HuH-7 (cell line): ENCODE measurements around the gene ADAMTS12.

Experiments
- DNase-seq: peaks from one replicate; pipeline ENCODE4 v3.0.0; 2011; ENCODE audit warnings: low spot score

The ADAMTS12 gene

GRCh38 chr5:33649549-33650482, 242.0 kb downstream of the ADAMTS12 start:
- no peak for DNase-seq

GRCh38 chr5:33641744-33642505, 249.9 kb downstream of the ADAMTS12 start:
- DNase-seq = no peak

DNA sequence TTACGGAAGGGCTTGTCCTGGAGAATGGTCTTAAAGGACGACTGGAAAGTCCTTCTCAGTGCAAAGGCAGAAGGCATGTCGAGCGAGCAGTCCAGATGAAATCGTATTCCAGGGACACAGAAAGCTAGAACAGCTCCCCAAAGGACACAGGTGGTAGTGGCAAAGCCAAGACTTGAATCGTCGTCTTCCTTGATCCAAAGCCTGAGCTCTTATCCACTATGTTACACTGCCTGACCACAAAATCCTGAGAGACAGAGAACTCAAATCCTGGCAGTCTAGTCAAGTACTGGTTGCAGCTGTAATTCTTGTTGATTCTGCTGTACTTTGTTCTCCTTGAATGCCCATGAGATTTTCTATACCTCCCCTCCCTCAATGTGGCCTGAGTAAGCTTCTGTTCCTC, 252.3 kb downstream of the ADAMTS12 start:
- no peak for DNase-seq

GRCh38 chr5:33637011-33637410, 254.8 kb downstream of the ADAMTS12 start:
- no peak for DNase-seq

GRCh38 chr5:33635582-33635981, 256.2 kb downstream of the ADAMTS12 start:
- no peak for DNase-seq

GRCh38 chr5:33633699-33634098, 258.1 kb downstream of the ADAMTS12 start:
- DNase-seq = no peak

GRCh38 chr5:33631786-33632185, 260.0 kb downstream of the ADAMTS12 start:
- no peak for DNase-seq

DNA sequence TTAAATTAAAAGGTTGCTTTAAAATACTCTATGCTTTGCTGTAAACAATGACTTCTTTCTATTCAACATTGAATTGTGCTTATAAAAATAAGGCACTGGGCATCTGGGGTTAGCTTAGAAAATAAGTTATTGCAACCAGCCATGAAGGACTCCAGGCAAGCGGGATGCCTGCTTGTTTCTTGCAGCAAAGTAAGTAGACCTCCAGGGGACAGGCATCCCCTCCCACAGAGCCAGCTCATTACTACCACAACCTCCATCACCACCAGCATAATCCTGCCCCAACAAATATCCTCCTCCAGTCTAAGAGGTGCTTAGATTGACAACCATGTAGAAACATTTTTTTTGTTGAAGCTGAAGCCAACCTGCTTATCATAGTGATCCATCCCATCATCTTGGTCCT, 260.7 kb downstream of the ADAMTS12 start:
- no peak for DNase-seq

DNA sequence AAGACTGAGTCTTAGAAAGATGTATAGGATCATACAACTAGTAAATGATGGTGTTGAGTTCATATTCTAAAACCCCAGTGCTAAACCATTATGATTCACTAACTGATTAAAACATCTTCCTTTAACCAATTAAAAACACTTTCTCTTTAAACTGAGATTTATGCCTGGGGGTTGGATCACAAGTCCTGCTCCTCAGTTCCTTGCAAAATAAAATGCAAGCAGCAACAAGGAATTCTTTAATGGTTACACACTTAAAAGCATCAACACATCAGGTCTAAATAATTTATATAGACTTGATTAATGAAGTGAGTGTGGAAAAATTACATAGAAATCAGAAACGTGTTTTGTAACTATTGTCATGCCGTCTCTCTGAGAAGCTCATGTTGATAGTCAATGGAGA, 261.8 kb downstream of the ADAMTS12 start:
- DNase-seq = no peak

DNA sequence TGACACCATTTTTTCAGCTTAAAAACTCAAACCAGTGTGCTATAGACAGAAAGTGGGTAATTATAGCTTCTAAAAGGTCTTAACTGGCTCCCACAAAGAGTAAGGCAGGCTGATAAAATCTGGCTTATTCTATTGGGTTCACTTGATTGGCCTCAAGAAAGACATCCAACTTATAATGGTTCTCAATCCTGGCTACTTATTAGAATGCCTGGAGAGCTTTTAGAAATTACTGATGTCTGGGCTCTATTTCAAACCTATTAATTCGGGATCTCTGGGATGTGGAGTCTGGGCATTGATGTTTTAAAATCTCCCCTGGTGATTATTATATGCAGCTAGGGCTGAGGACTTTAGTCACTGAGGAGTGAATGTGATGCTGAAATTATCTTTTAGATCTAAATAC, 263.0 kb downstream of the ADAMTS12 start:
- DNase-seq = no peak

DNA sequence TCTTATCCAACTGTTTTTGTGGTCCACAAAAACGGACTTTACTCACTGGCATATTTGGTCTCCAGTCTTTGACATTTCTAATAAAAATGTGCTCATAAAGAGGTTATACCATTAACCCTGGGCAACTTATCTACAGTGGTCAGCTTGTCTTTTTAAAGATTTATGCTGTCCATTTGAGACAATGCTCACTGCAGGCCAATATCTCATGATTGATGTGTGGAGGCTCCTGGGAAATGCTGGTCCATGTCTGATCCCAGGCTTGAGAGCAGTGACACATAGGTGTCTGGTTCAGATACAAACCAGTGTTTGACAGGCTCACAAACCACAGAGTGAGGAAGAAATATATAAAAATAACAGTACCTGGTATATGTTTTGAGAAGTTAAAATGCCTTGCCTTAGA, 270.3 kb downstream of the ADAMTS12 start:
- DNase-seq = no peak

- DNase-seq = no peak
Measured at GRCh38 chr5:33614039-33614438, 277.8 kb downstream of the ADAMTS12 start.

GRCh38 chr5:33612386-33612785, 279.4 kb downstream of the ADAMTS12 start:
- DNase-seq = no peak

DNA sequence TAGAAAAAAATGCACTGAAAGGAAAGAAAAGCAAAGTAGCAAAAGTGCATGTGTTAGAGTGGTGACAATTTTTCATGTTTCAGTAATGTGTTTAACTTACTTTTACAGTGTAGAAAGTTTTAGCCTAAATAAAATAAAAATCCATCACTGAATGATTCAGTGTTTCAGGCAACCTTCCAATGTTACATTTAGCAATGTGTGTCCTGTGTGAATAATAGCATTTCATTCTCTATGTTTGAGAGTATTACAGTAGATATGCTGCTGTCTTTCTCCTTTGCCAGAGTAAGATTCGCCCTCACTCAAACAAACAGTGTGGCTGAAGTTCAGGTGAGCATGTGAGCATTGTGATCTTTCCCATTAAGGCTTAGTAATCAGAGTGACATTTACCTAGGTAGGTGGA, 279.9 kb downstream of the ADAMTS12 start:
- DNase-seq = no peak

DNA sequence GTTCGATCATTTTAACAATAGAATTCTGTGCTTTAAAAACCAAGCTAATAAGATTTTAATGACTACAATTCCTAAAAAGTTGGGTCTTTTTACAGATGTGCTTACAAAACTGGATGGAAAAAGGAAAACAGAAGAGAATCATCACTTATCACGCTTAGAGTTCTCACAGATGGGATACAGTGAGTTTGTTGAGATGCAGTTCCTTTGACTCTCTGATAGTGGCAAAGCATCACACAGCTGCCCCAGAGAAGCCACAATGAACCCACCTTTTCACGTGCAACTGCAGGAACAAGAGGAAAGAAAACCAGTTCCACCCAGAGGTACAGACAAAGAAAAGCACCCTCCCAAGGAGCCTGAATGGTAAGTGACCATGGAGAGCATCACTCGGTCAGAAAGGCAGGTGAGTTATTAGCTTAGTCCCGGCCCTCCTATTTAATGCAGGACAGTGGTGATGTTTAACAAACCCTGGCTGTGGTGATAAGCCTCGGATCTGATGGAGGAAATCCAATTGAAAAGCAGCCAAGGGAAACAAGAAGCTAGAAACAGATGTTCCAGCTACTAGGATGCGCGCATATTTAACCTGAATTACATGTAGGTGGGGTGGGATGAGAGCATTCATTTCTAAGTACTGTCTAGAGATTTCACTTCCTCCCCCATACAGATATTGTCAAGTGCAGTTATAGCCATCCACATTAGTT, 283.3 kb downstream of the ADAMTS12 start:
- DNase-seq = no peak

GRCh38 chr5:33604503-33604902, 287.3 kb downstream of the ADAMTS12 start:
- DNase-seq = no peak

DNA sequence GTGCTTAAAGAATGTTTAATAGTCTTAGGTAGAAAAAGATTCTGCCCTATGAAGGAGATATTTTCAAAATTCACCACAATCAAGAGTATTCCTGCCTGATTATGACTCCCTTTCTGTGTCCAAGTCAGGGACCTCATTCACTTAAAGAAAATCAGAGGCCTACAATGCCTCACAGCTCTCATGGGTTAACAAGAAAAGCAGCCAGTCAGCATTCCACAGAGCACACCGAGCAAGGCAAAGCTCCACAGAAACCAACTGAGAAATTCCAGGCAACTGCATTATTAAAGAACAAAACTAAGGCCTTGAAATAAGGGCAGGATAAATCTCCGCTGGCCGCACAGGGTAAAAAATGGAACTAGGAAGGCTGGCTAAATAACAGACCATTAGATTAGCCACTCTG, 289.9 kb downstream of the ADAMTS12 start:
- no peak for DNase-seq

GRCh38 chr5:33595303-33595702, 296.5 kb downstream of the ADAMTS12 start:
- DNase-seq = no peak

GRCh38 chr5:33594006-33594405, 297.8 kb downstream of the ADAMTS12 start:
- no peak for DNase-seq

DNA sequence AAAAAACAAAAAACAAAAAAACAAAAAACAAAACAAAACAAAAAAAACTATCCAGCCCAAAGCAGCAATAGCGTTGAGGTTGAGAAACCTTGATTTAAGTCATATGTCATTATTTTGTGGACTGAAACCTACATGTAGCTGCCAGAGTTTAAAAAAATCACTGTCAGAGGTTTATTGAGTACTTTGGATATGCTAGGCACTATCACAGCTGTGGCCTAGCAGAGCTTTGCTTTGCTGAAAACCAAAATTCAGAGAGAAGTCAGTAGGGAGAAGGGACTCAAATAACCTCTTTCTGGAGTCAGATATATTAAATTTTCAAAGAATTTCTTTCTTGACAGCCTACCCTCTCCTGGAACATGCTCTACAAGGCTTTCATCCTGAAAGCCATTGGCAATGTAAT, 299.5 kb downstream of the ADAMTS12 start:
- no peak for DNase-seq

DNA sequence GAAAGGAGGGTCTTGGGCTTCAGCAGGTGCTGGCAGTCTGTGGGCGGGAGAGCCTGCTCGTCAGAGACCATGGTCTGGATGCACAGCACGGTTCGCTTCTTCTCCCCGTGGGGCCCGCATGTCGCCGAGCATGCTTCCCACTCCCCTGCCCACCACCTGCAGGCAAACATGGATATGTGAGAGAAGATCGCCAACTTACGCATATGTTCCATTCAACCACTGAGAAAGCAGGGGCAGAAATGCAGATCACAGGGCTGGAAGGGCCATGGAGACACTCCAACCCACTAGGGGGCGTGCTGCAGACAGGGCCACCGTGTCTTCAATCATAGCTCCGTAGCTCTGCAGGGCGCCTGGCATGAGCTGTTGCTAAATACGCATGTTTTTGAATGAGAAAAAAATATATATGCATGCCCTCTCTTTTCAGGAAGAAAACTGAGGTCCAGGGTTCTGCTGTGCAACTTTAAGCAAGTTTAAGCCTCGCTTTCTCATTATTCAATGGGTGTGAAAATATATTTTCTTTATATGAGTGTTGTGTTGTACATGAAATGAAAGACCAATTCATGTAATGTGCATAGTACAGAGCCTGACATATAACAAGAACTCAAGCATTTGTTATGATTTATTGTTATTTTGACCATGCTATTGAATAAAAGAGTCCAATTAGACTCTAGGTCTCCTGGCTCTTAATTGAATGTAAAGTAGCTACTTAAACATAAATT, 303.0 kb downstream of the ADAMTS12 start:
- DNase-seq = peak; percentile 52

- DNase-seq = no peak
Measured at GRCh38 chr5:33583332-33583731, 308.5 kb downstream of the ADAMTS12 start.
